PC-3 (cell line): Measurements from ENCODE around the gene SIGLEC10. TPM values are rescaled to one million over a fixed set of nuclear protein-coding genes. Genes with fewer than 3 reads are reported as not detected.

Experiments used
- ATAC-seq: fragments of 200-7000 bp; cut with Tn5 transposase; 2 replicates; pipeline ENCODE4 v1.9.1; 2020; ENCODE audit warnings: mild to moderate bottlenecking, moderate library complexity
- BruUV-seq: library from RNA; stranded (reverse); fragments of 400-500 nt; replicated peaks from 2 replicates; lab custom pipeline; 2021; lab: Mats Ljungman, UMichigan
- CTCF ChIA-PET: fragments of 300-600 bp; sonication (Branson Sonifier 250); formaldehyde crosslinking; loops from one replicate; lab custom pipeline; 2022; ENCODE audit warnings: antibody characterized with exemption; lab: Charles Lee
- POLR2A ChIA-PET: fragments of 300-600 bp; sonication (Branson Sonifier 250); formaldehyde crosslinking; loops from one replicate; lab custom pipeline; 2022; ENCODE audit warnings: antibody characterized with exemption; ENCODE audit not compliant: unreplicated experiment; lab: Charles Lee
- DNase-seq: peaks from one replicate; pipeline ENCODE4 v3.0.0-alpha.2; 2015
- H2AFZ ChIP-seq: fragments of 300-600 bp; sonication (generic); 2 replicates; pipeline ENCODE4 v1.6.0; 2016; ENCODE audit warnings: antibody characterized with exemption, low read length
- H3F3A ChIP-seq: fragments of 300-600 bp; sonication (generic); one replicate; pipeline ENCODE4 v1.6.0; 2017; ENCODE audit warnings: antibody characterized with exemption, low read length, control low read depth, mild to moderate bottlenecking; ENCODE audit not compliant: unreplicated experiment
- H3K27ac ChIP-seq: fragments of 300-600 bp; sonication (generic); 2 replicates; pipeline ENCODE4 v1.5.1; 2016; ENCODE audit warnings: mild to moderate bottlenecking, low read length
- H3K27me3 ChIP-seq: fragments of 300-600 bp; sonication (generic); 2 replicates; pipeline ENCODE4 v1.6.1; 2016; ENCODE audit warnings: low read length, mixed read lengths
- H3K36me3 ChIP-seq: fragments of 300-600 bp; sonication (generic); 2 replicates; pipeline ENCODE4 v1.6.1; 2016; ENCODE audit warnings: low read depth, mixed run types, low read length, mixed read lengths
- H3K4me1 ChIP-seq: fragments of 300-600 bp; sonication (generic); 2 replicates; pipeline ENCODE4 v1.5.1; 2016; ENCODE audit warnings: low read length; ENCODE audit not compliant: insufficient read depth
- H3K4me2 ChIP-seq: fragments of 300-600 bp; sonication (generic); 2 replicates; pipeline ENCODE4 v1.6.0; 2016; ENCODE audit warnings: low read length
- H3K4me3 ChIP-seq: fragments of 300-600 bp; sonication (generic); 2 replicates; pipeline ENCODE4 v1.5.1; 2016; ENCODE audit warnings: mild to moderate bottlenecking, low read length, mixed read lengths
- H3K79me2 ChIP-seq: fragments of 300-600 bp; sonication (generic); 2 replicates; pipeline ENCODE4 v1.6.1; 2017; ENCODE audit warnings: low read length, mixed read lengths
- H3K9ac ChIP-seq: fragments of 300-600 bp; sonication (generic); 2 replicates; pipeline ENCODE4 v1.6.0; 2016; ENCODE audit warnings: mild to moderate bottlenecking, low read length
- H3K9me2 ChIP-seq: fragments of 300-600 bp; sonication (generic); replicated peaks from 2 replicates; pipeline ENCODE4 v1.6.1; 2016; ENCODE audit warnings: mixed run types, low read length, mixed read lengths
- H3K9me3 ChIP-seq: fragments of 300-600 bp; sonication (generic); 2 replicates; pipeline ENCODE4 v1.6.1; 2016; ENCODE audit warnings: low read length, mixed read lengths
- H4K20me1 ChIP-seq: fragments of 300-600 bp; sonication (generic); 2 replicates; pipeline ENCODE4 v1.6.1; 2016; ENCODE audit warnings: low read length, mixed read lengths
- CTCF ChIP-seq: fragments of 300-600 bp; sonication (generic); conservative IDR thresholded peaks from 2 replicates; pipeline ENCODE4 v1.5.1; 2017; ENCODE audit warnings: antibody characterized with exemption, low read depth, mild to moderate bottlenecking, low read length
- EZH2 ChIP-seq: fragments of 300-600 bp; sonication (generic); IDR thresholded peaks from one replicate; pipeline ENCODE4 v1.6.1; 2017; ENCODE audit warnings: antibody characterized with exemption, mild to moderate bottlenecking, low read length; ENCODE audit not compliant: unreplicated experiment
- EZH2phosphoT487 ChIP-seq: fragments of 300-600 bp; sonication (generic); IDR thresholded peaks from 2 replicates; pipeline ENCODE4 v1.6.1; 2018; ENCODE audit warnings: mild to moderate bottlenecking, antibody characterized with exemption, low read length, borderline replicate concordance
- intact Hi-C: fragments of 100-400 bp; cut with micrococcal nuclease; formaldehyde crosslinking; loops from 2 replicates; pipeline ENCODE4 v1.9.0; 2023
- total RNA-seq: library from RNA; depleted of rRNA; stranded (reverse); fragments of >200 nt; gene quantifications from 2 replicates; pipeline ENCODE4 v1.2.3, GENCODE V29; 2014

Gene SIGLEC10
- total RNA-seq, 1 experiment from 2014 or later, result not detected

GRCh38 chr19:51458051-51458645 lies 40.7 kb upstream of the SIGLEC10 start, which contains the start of gene SIGLEC8:
Gene SIGLEC8 (minus strand): TSS chr19:51458454. CDS start chr19:51458387, 67 bp downstream.
- POLR2A ChIA-PET, result no interaction called here
- BruUV-seq, result no TSS peak
- Histone ChIP-seq H3K36me3 (no peaks in the 10 kb centered on the region), H3K9me2 (no peaks in the 10 kb centered on the region), H3K27ac (no peak within 1 kb of the TSS), H3F3A (no peaks in the 10 kb centered on the region), H2AFZ (no peak within 1 kb of the TSS), H3K9me3 (no peaks in the 10 kb centered on the region), H3K9ac (no peak within 1 kb of the TSS), H3K27me3 (peaks cover 71% of the 10 kb centered on the region), H3K79me2 (no peaks in the 10 kb centered on the region), H4K20me1 (no peaks in the 10 kb centered on the region), H3K4me1 (no peaks in the 10 kb centered on the region), H3K4me3 (no peak within 1 kb of the TSS), H3K4me2 (no peak within 1 kb of the TSS)
- TF ChIP-seq EZH2phosphoT487 (no peak), EZH2 (no peak)
- no peak for DNase-seq
- CTCF ChIA-PET, result no interaction called here
- intact Hi-C loops, result no loop called here
- ATAC-seq, result no peak

GRCh38 chr19:51457351-51458013 lies 40.0 kb upstream of the SIGLEC10 start:
- ATAC-seq (no peak), DNase-seq (no peak)
- Histone ChIP-seq H3K9me3 (no peaks in the 10 kb centered on the region), H3K9ac (no peak overlapping the region), H3K4me1 (no peaks in the 10 kb centered on the region), H2AFZ (no peak overlapping the region), H3K9me2 (no peaks in the 10 kb centered on the region), H4K20me1 (no peaks in the 10 kb centered on the region), H3F3A (no peaks in the 10 kb centered on the region), H3K79me2 (no peaks in the 10 kb centered on the region), H3K27ac (no peak overlapping the region), H3K4me3 (no peak overlapping the region), H3K4me2 (no peak overlapping the region), H3K36me3 (no peaks in the 10 kb centered on the region), H3K27me3 (peaks cover 71% of the 10 kb centered on the region)
- ChIA-PET POLR2A (no interaction called here), CTCF (no interaction called here)
- intact Hi-C loops, result no loop called here
- no TSS peak for BruUV-seq
- no peak for TF ChIP-seq EZH2
- TF ChIP-seq CTCF, result no peak
- no peak for TF ChIP-seq EZH2phosphoT487

GRCh38 chr19:51456541-51457290 lies 39.3 kb upstream of the SIGLEC10 start:
- Histone ChIP-seq H3K27me3 (peaks cover 71% of the 10 kb centered on the region), H3K9me2 (no peaks in the 10 kb centered on the region), H4K20me1 (no peaks in the 10 kb centered on the region), H3K36me3 (no peaks in the 10 kb centered on the region), H3K4me1 (no peaks in the 10 kb centered on the region), H3K9me3 (no peaks in the 10 kb centered on the region), H2AFZ (no peak overlapping the region), H3K9ac (no peak overlapping the region), H3F3A (no peaks in the 10 kb centered on the region), H3K79me2 (no peaks in the 10 kb centered on the region), H3K4me3 (no peak overlapping the region), H3K27ac (no peak overlapping the region), H3K4me2 (no peak overlapping the region)
- TF ChIP-seq EZH2, result no peak
- TF ChIP-seq CTCF, result no peak
- TF ChIP-seq EZH2phosphoT487, result no peak
- no peak for ATAC-seq
- CTCF ChIA-PET, result no interaction called here
- DNase-seq, result no peak
- no TSS peak for BruUV-seq
- POLR2A ChIA-PET, result no interaction called here
- intact Hi-C loops, result no loop called here
